AG09319 (cell line): ENCODE measurements around the gene SGPP1.
"Not testable (repeated sequence)": the region's sequence is repeated elsewhere in the genome, so short reads cannot be mapped to it uniquely, and the experiment has no call there.

ENCODE experiments used
- DNase-seq: peaks from one replicate; pipeline ENCODE4 v3.0.0-alpha.2; 2010; ENCODE audit warnings: low read depth; ENCODE audit errors: extremely low read depth
- CTCF ChIP-seq: IDR thresholded peaks from 2 replicates; pipeline ENCODE4 v1.5.1; 2011; ENCODE audit warnings: low read depth, mild to moderate bottlenecking, inconsistent platforms, low read length, moderate library complexity

SGPP1 gene

GRCh38 chr14:63710497-63710896, 17.4 kb downstream of the SGPP1 start:
- DNase-seq = no peak
- TF ChIP-seq CTCF = no peak

GRCh38 chr14:63709589-63709988, 18.3 kb downstream of the SGPP1 start:
- DNase-seq = no peak
- no peak for TF ChIP-seq CTCF

GRCh38 chr14:63707216-63707615, 20.6 kb downstream of the SGPP1 start:
- no peak for TF ChIP-seq CTCF
- no peak for DNase-seq

- no peak for TF ChIP-seq CTCF
- DNase-seq = no peak
These were observed 22.2 kb downstream of the SGPP1 start for GRCh38 chr14:63705561-63706070.

GRCh38 chr14:63702530-63702929, 25.3 kb downstream of the SGPP1 start:
- not testable (repeated sequence) for DNase-seq

GRCh38 chr14:63701606-63702299, 26.1 kb downstream of the SGPP1 start:
- DNase-seq = no peak
- no peak for TF ChIP-seq CTCF

- DNase-seq = no peak
- TF ChIP-seq CTCF = no peak
These were observed 35.4 kb downstream of the SGPP1 start for GRCh38 chr14:63692310-63693020.
